ENCODE results near the gene CHST2. TPM values are rescaled to one million over a fixed set of nuclear protein-coding genes. Genes with fewer than 3 reads are reported as not detected.

CHST2 gene
- polyA plus RNA-seq, 1 experiment: 0.38 TPM

GRCh38 chr3:143124601-143125520 lies 5.3 kb downstream of the CHST2 start:
- CTCF ChIA-PET: interaction anchor here (0.9 to 2.7 kb wide), 3 partner anchors 9 to 549 kb away, joined by 4 to 8 read pairs (median 7); no protein-coding TSS in a partner anchor
- H3K4me3 ChIP-seq (ENCODE audit: low read depth, low read length): no peak overlapping the region
- H3K27me3 ChIP-seq (ENCODE audit: control insufficient read depth, insufficient read depth, low read length): no peaks in the 10 kb centered on the region
- no peak for TF ChIP-seq CTCF (IDR thresholded peaks at IDR 0.05; ENCODE audit: insufficient read depth, low read depth, low read length)
- no peaks in the 10 kb centered on the region for H3K36me3 ChIP-seq (ENCODE audit: control insufficient read depth, insufficient read depth, low read length)
- DNase-seq (ENCODE audit: low read depth): no peak
- POLR2A ChIA-PET: no interaction called here

GRCh38 chr3:143127801-143128200 lies 8.2 kb downstream of the CHST2 start:
- no peak for TF ChIP-seq CTCF (IDR thresholded peaks at IDR 0.05; ENCODE audit: insufficient read depth, low read depth, low read length)
- POLR2A ChIA-PET: no interaction called here
- no peak for DNase-seq (ENCODE audit: low read depth)
- H3K27me3 ChIP-seq (ENCODE audit: control insufficient read depth, insufficient read depth, low read length): no peaks in the 10 kb centered on the region
- H3K36me3 ChIP-seq (ENCODE audit: control insufficient read depth, insufficient read depth, low read length): no peaks in the 10 kb centered on the region
- CTCF ChIA-PET: interaction anchor here (1.0 kb wide), 1 partner anchor 516 kb away, joined by 3 read pairs; no protein-coding TSS in a partner anchor
- no peak overlapping the region for H3K4me3 ChIP-seq (ENCODE audit: low read depth, low read length)

- no peak for TF ChIP-seq CTCF (IDR thresholded peaks at IDR 0.05; ENCODE audit: insufficient read depth, low read depth, low read length)
- Histone ChIP-seq H3K4me3 (ENCODE audit: low read depth, low read length) (no peak overlapping the region), H3K27me3 (ENCODE audit: control insufficient read depth, insufficient read depth, low read length) (no peaks in the 10 kb centered on the region), H3K36me3 (ENCODE audit: control insufficient read depth, insufficient read depth, low read length) (no peaks in the 10 kb centered on the region)
- ChIA-PET CTCF (no interaction called here), POLR2A (no interaction called here)
- DNase-seq (ENCODE audit: low read depth): no peak
These were observed 8.8 kb downstream of the CHST2 start for GRCh38 chr3:143128227-143128955.

- Histone ChIP-seq H3K27me3 (ENCODE audit: control insufficient read depth, insufficient read depth, low read length) (no peaks in the 10 kb centered on the region), H3K36me3 (ENCODE audit: control insufficient read depth, insufficient read depth, low read length) (no peaks in the 10 kb centered on the region), H3K4me3 (ENCODE audit: low read depth, low read length) (no peak overlapping the region)
- no peak for DNase-seq (ENCODE audit: low read depth)
- TF ChIP-seq CTCF (IDR thresholded peaks at IDR 0.05; ENCODE audit: insufficient read depth, low read depth, low read length): no peak
- POLR2A ChIA-PET: no interaction called here
- CTCF ChIA-PET: interaction anchor here (1.0 to 3.2 kb wide), 3 partner anchors 10 to 511 kb away, joined by 3 to 11 read pairs (median 5); no protein-coding TSS in a partner anchor
These were observed 12.8 kb downstream of the CHST2 start for GRCh38 chr3:143132246-143132980.

Measured in BJ (cell line).